K562 (cell line): ENCODE measurements around the gene SLC9B1. TPM values are rescaled to one million over a fixed set of nuclear protein-coding genes. Genes with fewer than 3 reads are reported as not detected.

Source experiments
- ARNT ChIP-seq, 2 experiments: fragments of 450-650 bp; IDR thresholded peaks; 2 replicates each; pipeline ENCODE4 v1.6.1; 2016; ENCODE audit warnings: mild to moderate bottlenecking in 1 of 2
- ASH1L ChIP-seq: fragments of 450-650 bp; IDR thresholded peaks from 2 replicates; pipeline ENCODE4 v1.6.1; 2018; ENCODE audit warnings: borderline replicate concordance, mild to moderate bottlenecking, low read depth; ENCODE audit not compliant: partially characterized antibody
- CEBPG ChIP-seq, 3 experiments: fragments of 200-800 bp in 1 of 3; sonication (Bioruptor generic) in 1 of 3; sonication (generic) in 1 of 3; formaldehyde crosslinking in 1 of 3; IDR thresholded peaks in 2 of 3; conservative IDR thresholded peaks in 1 of 3; 2 replicates each; pipeline versions ENCODE4 v1.6.1 to v1.8.0; 2016 to 2022; ENCODE audit warnings: missing compliant biosample characterization in 2 of 3, missing genetic modification characterization in 2 of 3, mild to moderate bottlenecking in 1 of 3, missing genetic modification reagents in 1 of 3
- ELF2 ChIP-seq: fragments of 250-450 bp; sonication (Bioruptor Pico); IDR thresholded peaks from 2 replicates; pipeline ENCODE4 v1.5.0; 2021; ENCODE audit warnings: mild to moderate bottlenecking
- HDAC2 ChIP-seq: fragments of 450-650 bp; IDR thresholded peaks from 2 replicates; pipeline ENCODE4 v1.6.1; 2016; ENCODE audit warnings: mild to moderate bottlenecking
- HLTF ChIP-seq: fragments of 450-650 bp; IDR thresholded peaks from 2 replicates; pipeline ENCODE4 v1.6.1; 2016
- KDM1A ChIP-seq, 2 experiments: fragments of 450-650 bp; IDR thresholded peaks; 2 replicates each; pipeline ENCODE4 v1.6.1; 2016; ENCODE audit warnings: mild to moderate bottlenecking in 2 of 2
- MEIS2 ChIP-seq: fragments of 450-650 bp; IDR thresholded peaks from 2 replicates; pipeline ENCODE4 v1.6.1; 2014; ENCODE audit warnings: mild to moderate bottlenecking; ENCODE audit not compliant: partially characterized antibody
- MTA1 ChIP-seq: fragments of 450-650 bp; IDR thresholded peaks from 2 replicates; pipeline ENCODE4 v1.6.1; 2017; ENCODE audit warnings: borderline replicate concordance
- THRAP3 ChIP-seq: fragments of 450-650 bp; IDR thresholded peaks from 2 replicates; pipeline ENCODE4 v1.6.1; 2016; ENCODE audit warnings: mild to moderate bottlenecking, inconsistent platforms, borderline replicate concordance
- ZNF512 ChIP-seq: IDR thresholded peaks from 2 replicates; pipeline ENCODE4 v1.6.1; 2016; ENCODE audit warnings: missing genetic modification characterization, missing compliant biosample characterization
- polyA plus RNA-seq, 8 experiments: library from polyadenylated mRNA; depleted of rRNA in 4 of 8; stranded (reverse) in 5 of 8; unstranded in 3 of 8; fragments of >200 nt; fragmentation: Nextera tagmentation in 2 of 8; fragmentation: Illumina TruSeq in 1 of 8; extraction: Ambion mirVana in 2 of 8; extraction: Trizol in 1 of 8; gene quantifications; 2 replicates each; pipeline versions ENCODE4 v1.2.1 to v1.2.3, GENCODE V29; 2011 to 2014; ENCODE audit warnings: inconsistent platforms in 1 of 8, missing spikeins in 1 of 8
- total RNA-seq, 7 experiments: library from RNA; depleted of rRNA in 6 of 7; stranded (reverse); fragments of >200 nt in 6 of 7; fragmentation: Illumina TruSeq in 2 of 7; extraction: Trizol in 2 of 7; gene quantifications; 2 replicates each; pipeline versions ENCODE4 v1.2.1 to v1.2.3, GENCODE V29; 2011 to 2021; ENCODE audit warnings: low replicate concordance in 1 of 7
- TF ChIP-seq, protein P1 (sequence below): fragments of 250-450 bp; sonication (Bioruptor Pico); IDR thresholded peaks from 2 replicates; pipeline ENCODE4 v1.5.0; 2021; ENCODE audit warnings: mild to moderate bottlenecking, moderate library complexity
- TF ChIP-seq, protein P2 (sequence below), 2 experiments: fragments of 450-650 bp; conservative IDR thresholded peaks; 2 replicates each; pipeline ENCODE4 v1.6.1; 2017; ENCODE audit warnings: mild to moderate bottlenecking in 2 of 2, moderate library complexity in 2 of 2

Gene SLC9B1
- total and polyA plus RNA-seq, 9 of the 15 experiments (the other 6 are each of a cell fraction or from before 2014, with no cell fraction given), result 0.21 to 1.3 (median 0.51) TPM

DNA sequence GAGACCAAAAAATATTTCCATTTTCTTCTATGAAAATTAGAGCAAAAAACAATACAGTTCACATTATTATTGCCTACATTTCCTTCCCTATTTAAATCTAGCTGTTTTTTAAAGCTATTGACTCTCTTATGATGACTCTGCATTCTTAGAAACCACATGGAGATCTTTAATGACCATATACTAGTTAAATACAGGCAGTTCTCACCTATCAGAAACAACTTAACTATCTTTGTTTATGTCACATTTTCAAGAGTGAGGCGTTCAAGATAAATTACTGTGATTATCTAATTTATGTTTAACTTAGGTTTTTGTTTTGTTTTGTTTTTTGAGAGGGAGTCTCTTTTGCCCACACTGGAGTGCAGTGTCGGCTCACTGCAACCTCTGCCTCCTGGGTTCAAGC is 147.7 kb downstream of the SLC9B1 start (continued):
- TF ChIP-seq, protein P1, sequence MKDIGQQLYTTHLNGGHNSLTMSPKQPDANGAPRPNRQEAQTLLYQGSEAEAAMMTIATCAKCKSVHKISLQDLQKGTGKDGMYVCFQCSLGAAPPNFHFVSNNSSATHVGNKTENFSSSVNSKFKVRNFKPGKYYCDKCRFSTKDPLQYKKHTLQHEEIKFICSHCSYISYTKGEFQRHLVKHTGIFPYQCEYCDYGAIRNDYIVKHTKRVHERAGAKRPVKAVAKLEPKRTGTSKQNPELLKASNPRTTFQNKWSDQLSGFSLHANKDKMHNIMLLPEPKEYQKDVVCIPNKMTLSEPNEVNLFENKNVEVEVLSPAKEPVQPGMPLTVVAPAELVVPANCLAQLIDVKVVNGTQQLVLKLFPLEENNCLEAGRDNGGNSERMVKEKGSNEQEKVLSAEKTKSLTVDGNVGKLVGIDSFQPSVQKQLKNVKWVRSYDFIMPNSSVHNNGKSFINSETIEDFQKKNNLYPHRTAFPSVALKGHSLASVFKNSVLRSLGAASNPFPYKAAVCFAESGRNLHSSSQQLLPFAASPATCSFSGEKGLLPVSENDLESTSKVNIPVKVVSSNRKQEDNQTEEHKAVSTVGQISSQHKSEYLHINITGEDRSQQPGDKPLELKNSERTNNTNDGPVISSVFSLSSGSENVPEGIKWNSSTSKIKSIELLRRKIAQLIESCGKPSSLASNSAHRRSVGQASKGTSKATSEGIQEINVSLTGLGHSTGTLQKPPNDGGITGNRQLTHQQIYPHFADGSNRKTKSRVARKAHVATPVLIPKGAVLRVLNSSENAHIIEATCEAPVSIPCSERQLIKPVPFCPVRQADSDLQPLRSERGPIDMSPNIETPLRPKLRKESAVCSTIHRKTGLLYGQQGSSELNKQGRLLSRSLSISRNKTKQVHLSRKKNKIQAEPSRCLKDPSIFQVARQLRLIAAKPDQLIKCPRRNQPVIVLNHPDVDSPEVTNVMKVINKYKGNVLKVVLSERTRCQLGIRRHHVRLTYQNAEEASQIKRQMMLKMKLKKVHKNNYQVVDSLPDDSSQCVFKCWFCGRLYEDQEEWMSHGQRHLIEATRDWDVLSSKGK, result no peak
- TF ChIP-seq THRAP3 (no peak), ARNT (IDR thresholded peaks at IDR 0.05) (no peak; a peak in 1 of 4 replicates), ELF2 (CRISPR knock-in tag) (no peak), HDAC2 (0 out of 2 replicates have a peak, but pooled peaks have one; percentile 29), MEIS2 (peak; percentile 68), ZNF512 (tag) (no peak), HLTF (no peak), ASH1L (no peak), MTA1 (no peak), CEBPG (CRISPR knock-in tag; IDR thresholded peaks at IDR 0.05) (no peak), CEBPG (tag; conservative IDR thresholded peaks at IDR 0.05 in 1 of 2, IDR thresholded peaks at IDR 0.05 in 1 of 2) (no peak), KDM1A (IDR thresholded peaks at IDR 0.05) (peak; percentile 39 to 53; a peak in 1 of 4 replicates)
- TF ChIP-seq, protein P2, sequence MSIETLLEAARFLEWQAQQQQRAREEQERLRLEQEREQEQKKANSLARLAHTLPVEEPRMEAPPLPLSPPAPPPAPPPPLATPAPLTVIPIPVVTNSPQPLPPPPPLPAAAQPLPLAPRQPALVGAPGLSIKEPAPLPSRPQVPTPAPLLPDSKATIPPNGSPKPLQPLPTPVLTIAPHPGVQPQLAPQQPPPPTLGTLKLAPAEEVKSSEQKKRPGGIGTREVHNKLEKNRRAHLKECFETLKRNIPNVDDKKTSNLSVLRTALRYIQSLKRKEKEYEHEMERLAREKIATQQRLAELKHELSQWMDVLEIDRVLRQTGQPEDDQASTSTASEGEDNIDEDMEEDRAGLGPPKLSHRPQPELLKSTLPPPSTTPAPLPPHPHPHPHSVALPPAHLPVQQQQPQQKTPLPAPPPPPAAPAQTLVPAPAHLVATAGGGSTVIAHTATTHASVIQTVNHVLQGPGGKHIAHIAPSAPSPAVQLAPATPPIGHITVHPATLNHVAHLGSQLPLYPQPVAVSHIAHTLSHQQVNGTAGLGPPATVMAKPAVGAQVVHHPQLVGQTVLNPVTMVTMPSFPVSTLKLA (conservative IDR thresholded peaks at IDR 0.05), result peak; percentile 74 to 85
